ENCODE measurements around the gene RNF41. TPM values are rescaled to one million over a fixed set of nuclear protein-coding genes. Genes with fewer than 3 reads are reported as not detected.
A peak's percentile ranks its signal among the peaks of the same experiment; 100 is the strongest.

Gene RNF41
- total and polyA plus RNA-seq, 2 donors (not counting 1 experiment from before 2014, with no cell fraction given) = 113 to 129 TPM

DNA sequence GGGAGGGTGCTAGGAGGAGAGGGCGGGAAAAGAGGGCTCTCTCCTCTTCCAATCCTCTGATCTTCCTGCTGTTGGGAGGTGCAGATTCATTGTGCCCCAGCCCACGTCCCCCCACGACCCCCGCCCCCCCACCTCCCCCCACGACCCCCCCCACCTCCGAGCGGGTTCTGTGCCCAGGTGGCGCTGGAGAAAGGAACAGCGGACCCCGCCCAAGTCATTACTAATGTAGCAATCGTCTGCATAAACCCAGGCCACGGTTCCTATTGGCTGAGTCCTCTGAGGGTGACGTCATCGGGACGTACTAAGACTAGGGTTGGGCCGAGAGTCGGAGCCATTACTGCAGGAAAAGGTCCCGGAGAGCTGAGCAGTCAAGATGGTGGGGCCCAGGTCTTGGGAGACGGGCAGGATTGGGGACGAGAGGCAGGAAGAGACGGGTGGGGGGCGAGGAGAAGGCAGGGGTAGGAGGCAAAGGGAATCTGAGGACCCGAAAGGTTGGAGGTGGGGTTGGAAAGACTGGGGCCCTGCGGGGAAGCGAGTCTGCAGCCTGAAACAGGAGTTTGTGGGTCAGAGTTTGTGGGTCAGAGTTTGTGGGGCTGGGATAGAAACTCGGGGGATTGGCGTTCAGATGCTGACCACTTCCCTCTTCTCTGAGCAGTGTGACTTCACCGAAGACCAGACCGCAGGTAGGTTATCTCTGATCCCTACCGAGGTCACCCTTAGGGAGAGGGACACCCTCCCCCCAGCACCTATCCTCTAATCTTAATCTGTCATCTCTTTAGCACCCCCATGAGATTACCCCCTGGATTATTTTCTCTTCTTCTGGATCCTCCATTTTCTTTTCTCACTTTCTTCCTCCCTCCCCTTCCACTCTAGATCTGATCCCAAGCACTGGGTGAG lies 63.4 kb downstream of the RNF41 start, which contains the start of gene MYL6:
MYL6 (plus strand) TSS at position 331 of the 897 bp plus-strand sequence; CDS start at position 374, 43 bp downstream.
- Mint-ChIP-seq H3K27ac (peak within 1 kb of the TSS; percentile 97), H3K27me3 (no peaks in the 10 kb centered on the region), H3K9me3 (ENCODE audit: insufficient read depth) (no peaks in the 10 kb centered on the region), H3K4me3 (peak within 1 kb of the TSS; percentile 96), H3K4me1 (peaks cover 44% of the 10 kb centered on the region)
- intact Hi-C loops (cut with micrococcal nuclease) = loop anchor here (1.0 to 10.0 kb wide), 5 partner anchors 31 to 917 kb away; partner anchors contain the start of genes NEMP1, RNF41, RPL41 and SMARCC2
- H4K20me1 ChIP-seq (ENCODE audit: control insufficient read depth, insufficient read depth, low read length, poor library complexity, severe bottlenecking) = peaks cover 14% of the 10 kb centered on the region
- H3K4me1 ChIP-seq (ENCODE audit: control insufficient read depth in 2 of 2, insufficient read depth in 2 of 2, low read length in 2 of 2) = peaks cover 20 to 40% of the 10 kb centered on the region in 2 donors
- no peaks in the 10 kb centered on the region for H3K9me3 ChIP-seq (ENCODE audit: control extremely low read depth in 1 of 3, control insufficient read depth in 2 of 3, insufficient read depth in 1 of 3, low read length in 2 of 3)
- H3K4me3 ChIP-seq (ENCODE audit: control extremely low read depth in 1 of 5, extremely low read depth in 1 of 5, insufficient read depth in 1 of 5, low read depth in 2 of 5, low read length in 4 of 5) = peak within 1 kb of the TSS; percentile 80 to 97 (median 94)
- H3K9ac ChIP-seq (ENCODE audit: low read length) = peak within 1 kb of the TSS; percentile 89
- 1% methylated on average over 21 of the region's 30 CpGs for WGBS (ENCODE audit: insufficient coverage)
- H3K27ac ChIP-seq (ENCODE audit: low read length in 2 of 2) = peak within 1 kb of the TSS; percentile 88 to 97
- H3K4me2 ChIP-seq (replicated peaks; ENCODE audit: low read depth, low read length, poor library complexity, severe bottlenecking) = peak within 1 kb of the TSS; percentile 83
- peak; percentile 87 for ATAC-seq (ENCODE audit: low read depth)
- ChIA-PET POLR2A (interaction anchor here (1.0 to 4.1 kb wide), 4 partner anchors 31 to 63 kb away, joined by 4 to 44 read pairs (median 10); partner anchors contain the start of genes ESYT1, RNF41, SMARCC2 and ZC3H10), CTCF (interaction anchor here (0.5 to 2.8 kb wide), 8 partner anchors 10 to 63 kb away, joined by 3 to 17 read pairs (median 4); partner anchors contain the start of genes ESYT1, RNF41, SMARCC2 and ZC3H10)
- peaks cover 71% of the 10 kb centered on the region for H3K79me2 ChIP-seq (ENCODE audit: control insufficient read depth, insufficient read depth, low read length)
- no peak for TF ChIP-seq EZH2 (IDR thresholded peaks at IDR 0.05; ENCODE audit: borderline replicate concordance, insufficient read depth, low read depth, low read length, poor library complexity, severe bottlenecking)
- TF ChIP-seq, protein P1, sequence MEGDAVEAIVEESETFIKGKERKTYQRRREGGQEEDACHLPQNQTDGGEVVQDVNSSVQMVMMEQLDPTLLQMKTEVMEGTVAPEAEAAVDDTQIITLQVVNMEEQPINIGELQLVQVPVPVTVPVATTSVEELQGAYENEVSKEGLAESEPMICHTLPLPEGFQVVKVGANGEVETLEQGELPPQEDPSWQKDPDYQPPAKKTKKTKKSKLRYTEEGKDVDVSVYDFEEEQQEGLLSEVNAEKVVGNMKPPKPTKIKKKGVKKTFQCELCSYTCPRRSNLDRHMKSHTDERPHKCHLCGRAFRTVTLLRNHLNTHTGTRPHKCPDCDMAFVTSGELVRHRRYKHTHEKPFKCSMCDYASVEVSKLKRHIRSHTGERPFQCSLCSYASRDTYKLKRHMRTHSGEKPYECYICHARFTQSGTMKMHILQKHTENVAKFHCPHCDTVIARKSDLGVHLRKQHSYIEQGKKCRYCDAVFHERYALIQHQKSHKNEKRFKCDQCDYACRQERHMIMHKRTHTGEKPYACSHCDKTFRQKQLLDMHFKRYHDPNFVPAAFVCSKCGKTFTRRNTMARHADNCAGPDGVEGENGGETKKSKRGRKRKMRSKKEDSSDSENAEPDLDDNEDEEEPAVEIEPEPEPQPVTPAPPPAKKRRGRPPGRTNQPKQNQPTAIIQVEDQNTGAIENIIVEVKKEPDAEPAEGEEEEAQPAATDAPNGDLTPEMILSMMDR (IDR thresholded peaks at IDR 0.05) = no peak
- no peaks in the 10 kb centered on the region for H3K27me3 ChIP-seq (replicated peaks in 1 of 4; ENCODE audit: control extremely low read depth in 1 of 4, control insufficient read depth in 3 of 4, insufficient read depth in 4 of 4, low read length in 3 of 4)
- DNase-seq = peak; percentile 96
- peak within 1 kb of the TSS; percentile 73 for H2AFZ ChIP-seq (ENCODE audit: insufficient read depth, low read depth, low read length, poor library complexity, severe bottlenecking)
- H3K36me3 ChIP-seq (replicated peaks in 1 of 2; ENCODE audit: control extremely low read depth in 1 of 2, control insufficient read depth in 1 of 2, extremely low read depth in 1 of 2, insufficient read depth in 2 of 2, low read length in 1 of 2) = peaks cover 0 to 39% of the 10 kb centered on the region in 2 experiments
